Tibial artery (tissue), 4 donors: Measurements from ENCODE around the gene PIGX.

ENCODE experiments used
- DNase-seq, 2 donors: peaks; one replicate each; pipeline ENCODE4 v3.0.0-alpha.2; 2019
- H3K27ac ChIP-seq, 2 donors: fragments of 200-600 bp; sonication (generic) in 1 of 2; 1 replicate in 1 of 2; 2 replicates in 1 of 2; pipeline ENCODE4 v1.5.1; 2018 to 2019; ENCODE audit warnings: mild to moderate bottlenecking in 1 of 2
- H3K27me3 ChIP-seq, 2 donors: fragments of 200-600 bp; sonication (generic) in 1 of 2; one replicate each; pipeline versions ENCODE4 v1.5.1 to v1.6.0; 2016 to 2019
- H3K36me3 ChIP-seq, 3 donors: fragments of 200-600 bp; sonication (generic) in 2 of 3; one replicate each; pipeline ENCODE4 v1.5.1; 2016 to 2019; ENCODE audit warnings: mild to moderate bottlenecking in 2 of 3
- H3K4me1 ChIP-seq, 4 donors: fragments of 200-600 bp; sonication (generic) in 2 of 4; 1 replicate in 3 of 4; 2 replicates in 1 of 4; pipeline ENCODE4 v1.5.1; 2016 to 2019
- H3K4me3 ChIP-seq, 2 donors: fragments of 200-600 bp; sonication (generic) in 1 of 2; 1 replicate in 1 of 2; 2 replicates in 1 of 2; pipeline ENCODE4 v1.5.1; 2018 to 2019; ENCODE audit warnings: mild to moderate bottlenecking in 2 of 2
- H3K9me3 ChIP-seq, 3 donors: fragments of 200-600 bp; sonication (generic) in 1 of 3; one replicate each; pipeline ENCODE4 v1.5.1; 2016 to 2019
- intact Hi-C: fragments of 100-400 bp; cut with DNase I; formaldehyde crosslinking; loops from one replicate; pipeline ENCODE4 v1.15.0; 2023; ENCODE audit warnings: low total_unique reads
- TF ChIP-seq, protein P1 (sequence below), 2 experiments: fragments of 200-600 bp in 1 of 2; fragments of 450-650 bp in 1 of 2; IDR thresholded peaks; one replicate each; pipeline ENCODE4 v1.5.1; 2017 to 2019; ENCODE audit warnings: antibody characterized with exemption in 2 of 2, mild to moderate bottlenecking in 1 of 2, moderate library complexity in 1 of 2

PIGX gene

GRCh38 chr3:196721097-196721496 is 8.9 kb downstream of the PIGX start:
- no peak for DNase-seq
- H3K4me3 ChIP-seq, result no peak overlapping the region
- H3K27me3 ChIP-seq, result no peaks in the 10 kb centered on the region
- H3K9me3 ChIP-seq, result no peaks in the 10 kb centered on the region
- no peaks in the 10 kb centered on the region for H3K4me1 ChIP-seq
- TF ChIP-seq, protein P1, sequence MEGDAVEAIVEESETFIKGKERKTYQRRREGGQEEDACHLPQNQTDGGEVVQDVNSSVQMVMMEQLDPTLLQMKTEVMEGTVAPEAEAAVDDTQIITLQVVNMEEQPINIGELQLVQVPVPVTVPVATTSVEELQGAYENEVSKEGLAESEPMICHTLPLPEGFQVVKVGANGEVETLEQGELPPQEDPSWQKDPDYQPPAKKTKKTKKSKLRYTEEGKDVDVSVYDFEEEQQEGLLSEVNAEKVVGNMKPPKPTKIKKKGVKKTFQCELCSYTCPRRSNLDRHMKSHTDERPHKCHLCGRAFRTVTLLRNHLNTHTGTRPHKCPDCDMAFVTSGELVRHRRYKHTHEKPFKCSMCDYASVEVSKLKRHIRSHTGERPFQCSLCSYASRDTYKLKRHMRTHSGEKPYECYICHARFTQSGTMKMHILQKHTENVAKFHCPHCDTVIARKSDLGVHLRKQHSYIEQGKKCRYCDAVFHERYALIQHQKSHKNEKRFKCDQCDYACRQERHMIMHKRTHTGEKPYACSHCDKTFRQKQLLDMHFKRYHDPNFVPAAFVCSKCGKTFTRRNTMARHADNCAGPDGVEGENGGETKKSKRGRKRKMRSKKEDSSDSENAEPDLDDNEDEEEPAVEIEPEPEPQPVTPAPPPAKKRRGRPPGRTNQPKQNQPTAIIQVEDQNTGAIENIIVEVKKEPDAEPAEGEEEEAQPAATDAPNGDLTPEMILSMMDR (IDR thresholded peaks at IDR 0.05), result no peak
- H3K36me3 ChIP-seq, result peaks cover 7 to 11% (median 9%) of the 10 kb centered on the region in 3 donors
- intact Hi-C loops, result no loop called here
- no peak overlapping the region for H3K27ac ChIP-seq

DNA sequence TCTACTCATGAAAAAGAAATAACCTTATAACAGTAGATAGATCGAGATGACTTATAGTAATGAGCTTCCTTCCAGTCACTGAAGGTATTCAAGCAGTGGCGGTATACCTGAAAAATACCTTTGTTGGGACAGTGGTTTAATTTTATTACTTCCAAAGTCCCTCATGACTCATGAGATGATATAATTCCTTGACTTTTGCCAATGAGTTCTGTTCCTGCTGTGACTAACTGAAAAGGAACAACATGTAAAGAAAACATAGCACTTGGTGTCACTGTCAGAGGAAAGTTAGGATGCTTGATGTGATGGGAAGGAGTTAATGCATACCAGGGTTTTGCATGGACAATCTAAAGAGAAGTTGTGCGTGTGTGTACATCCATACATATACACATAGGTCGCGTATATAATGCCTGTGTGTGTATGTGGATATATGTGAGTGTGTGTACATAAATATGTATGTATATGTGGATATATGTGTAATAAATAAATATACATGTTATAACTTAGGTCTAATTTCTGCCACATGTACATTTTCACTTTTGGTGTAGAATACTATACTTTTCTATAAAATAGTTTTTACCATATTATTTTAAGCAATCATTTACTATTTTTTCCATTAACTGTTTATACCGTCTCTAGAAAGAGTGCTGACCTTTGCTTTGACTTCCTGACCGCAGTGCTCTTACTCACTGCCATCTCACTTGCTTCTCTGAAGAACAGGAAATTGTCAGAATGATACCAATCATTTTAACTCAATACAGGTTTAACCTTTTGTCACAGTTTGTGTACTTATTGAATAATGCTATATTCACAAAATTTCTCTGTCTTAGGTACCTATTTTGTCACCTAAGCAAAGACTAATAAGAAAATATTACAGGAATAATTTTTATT is 14.9 kb downstream of the PIGX start:
- TF ChIP-seq, protein P1 (IDR thresholded peaks at IDR 0.05), result no peak
- Histone ChIP-seq H3K4me3 (no peak overlapping the region), H3K27me3 (no peaks in the 10 kb centered on the region), H3K27ac (no peak overlapping the region), H3K36me3 (peaks cover 16 to 35% (median 21%) of the 10 kb centered on the region in 3 donors), H3K4me1 (no peaks in the 10 kb centered on the region), H3K9me3 (no peaks in the 10 kb centered on the region)
- intact Hi-C loops, result no loop called here
- no peak for DNase-seq

DNA sequence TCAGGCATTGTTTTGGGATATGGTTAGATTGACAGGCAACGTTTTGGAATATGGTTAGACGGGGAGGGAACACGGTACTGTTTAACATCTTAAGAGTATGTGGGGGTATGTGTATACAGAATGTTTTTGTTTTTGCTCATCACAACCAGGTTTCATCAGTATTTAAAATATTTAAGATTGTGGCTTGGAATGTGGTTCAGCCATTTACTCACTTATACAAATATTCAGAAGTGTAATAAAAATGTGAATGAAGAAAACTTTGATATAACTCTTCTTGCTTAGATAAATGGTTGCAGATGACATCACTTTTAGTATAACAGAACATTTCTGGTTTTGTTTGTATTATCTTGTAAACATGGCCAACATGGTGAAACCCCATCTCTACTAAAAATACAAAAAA is 23.6 kb downstream of the PIGX start:
- intact Hi-C loops, result no loop called here
- peaks cover 0 to 5% (median 0%) of the 10 kb centered on the region in 4 donors for H3K4me1 ChIP-seq
- H3K9me3 ChIP-seq, result no peaks in the 10 kb centered on the region
- DNase-seq, result no peak
- H3K27me3 ChIP-seq, result no peaks in the 10 kb centered on the region
- H3K27ac ChIP-seq, result no peak overlapping the region
- no peak overlapping the region for H3K4me3 ChIP-seq
- H3K36me3 ChIP-seq, result peaks cover 0 to 13% (median 8%) of the 10 kb centered on the region in 3 donors
- TF ChIP-seq, protein P1 (IDR thresholded peaks at IDR 0.05), result no peak

GRCh38 chr3:196736670-196737374 is 24.6 kb downstream of the PIGX start:
- intact Hi-C loops, result no loop called here
- TF ChIP-seq, protein P1 (IDR thresholded peaks at IDR 0.05), result no peak
- no peak for DNase-seq

DNA sequence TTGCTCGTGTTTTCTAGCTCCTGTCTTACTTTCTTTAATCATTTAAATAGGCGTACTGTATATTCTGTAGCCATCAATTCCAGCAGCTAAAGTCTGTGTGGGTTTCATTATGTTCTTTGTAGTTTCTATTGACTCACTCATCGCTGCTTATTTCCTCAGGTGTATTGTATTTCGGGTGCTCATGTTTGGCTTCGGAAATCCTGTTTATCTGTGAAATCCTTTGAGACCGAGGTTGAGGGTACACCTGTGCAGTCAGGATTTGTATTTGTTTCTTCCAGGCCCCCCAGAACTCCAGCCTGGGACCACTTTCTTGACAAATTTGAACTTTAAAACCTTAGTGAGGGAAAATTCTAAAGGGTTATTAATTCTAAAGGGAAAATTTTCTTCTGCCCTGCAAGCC is 25.5 kb downstream of the PIGX start:
- no peak overlapping the region for H3K27ac ChIP-seq
- TF ChIP-seq, protein P1 (IDR thresholded peaks at IDR 0.05), result no peak
- H3K4me1 ChIP-seq, result peaks cover 0 to 21% (median 8%) of the 10 kb centered on the region in 4 donors
- intact Hi-C loops, result no loop called here
- no peak for DNase-seq
- peaks cover 0 to 4% (median 0%) of the 10 kb centered on the region in 3 donors for H3K36me3 ChIP-seq
- no peak overlapping the region for H3K4me3 ChIP-seq
- no peaks in the 10 kb centered on the region for H3K9me3 ChIP-seq
- H3K27me3 ChIP-seq, result no peaks in the 10 kb centered on the region

More at GRCh38 chr3:196736670-196737374, 24.6 kb downstream of the PIGX start:
- H3K4me1 ChIP-seq, result peaks cover 0 to 13% (median 6%) of the 10 kb centered on the region in 4 donors
- H3K27me3 ChIP-seq, result no peaks in the 10 kb centered on the region
- no peak overlapping the region for H3K4me3 ChIP-seq
- peaks cover 0 to 5% (median 0%) of the 10 kb centered on the region in 3 donors for H3K36me3 ChIP-seq
- H3K9me3 ChIP-seq, result no peaks in the 10 kb centered on the region
- H3K27ac ChIP-seq, result no peak overlapping the region
